Measurements from ENCODE around the gene PLXNA4.
A peak's percentile ranks its signal among the peaks of the same experiment; 100 is the strongest.

Gene PLXNA4

GRCh38 chr7:132504071-132504470 is 72.2 kb downstream of the PLXNA4 start:
- no peaks in the 10 kb centered on the region for H3K36me3 Mint-ChIP-seq
- H3K4me1 Mint-ChIP-seq: no peaks in the 10 kb centered on the region
- no peaks in the 10 kb centered on the region for H3K9me3 Mint-ChIP-seq
- H3K27ac Mint-ChIP-seq: no peak overlapping the region
- H3K4me3 Mint-ChIP-seq: no peak overlapping the region
- H3K27me3 Mint-ChIP-seq: no peaks in the 10 kb centered on the region
- DNase-seq: no peak
- no peak for ATAC-seq (replicated peaks)

- no peaks in the 10 kb centered on the region for H3K4me1 Mint-ChIP-seq
- DNase-seq (no peak), ATAC-seq (replicated peaks) (peak in 1 of 2 donors; percentile 19)
- H3K27ac Mint-ChIP-seq: no peak overlapping the region
- H3K27me3 Mint-ChIP-seq: no peaks in the 10 kb centered on the region
- no peaks in the 10 kb centered on the region for H3K36me3 Mint-ChIP-seq
- no peak overlapping the region for H3K4me3 Mint-ChIP-seq
- H3K9me3 Mint-ChIP-seq: no peaks in the 10 kb centered on the region
Observed at GRCh38 chr7:132503415-132503814, 72.9 kb downstream of the PLXNA4 start.

- no peak overlapping the region for H3K27ac Mint-ChIP-seq
Observed at GRCh38 chr7:132501956-132502355, 74.3 kb downstream of the PLXNA4 start.

GRCh38 chr7:132500727-132501440 is 75.4 kb downstream of the PLXNA4 start:
- DNase-seq: no peak
- H3K36me3 Mint-ChIP-seq: no peaks in the 10 kb centered on the region
- ATAC-seq (replicated peaks): no peak
- H3K4me1 Mint-ChIP-seq: no peaks in the 10 kb centered on the region
- no peak overlapping the region for H3K4me3 Mint-ChIP-seq
- H3K27ac Mint-ChIP-seq: no peak overlapping the region
- no peaks in the 10 kb centered on the region for H3K27me3 Mint-ChIP-seq
- H3K9me3 Mint-ChIP-seq: peaks cover 0 to 1% of the 10 kb centered on the region in 2 donors

More at GRCh38 chr7:132501956-132502355, 74.3 kb downstream of the PLXNA4 start:
- Mint-ChIP-seq H3K36me3 (no peaks in the 10 kb centered on the region), H3K9me3 (peaks cover 0 to 1% of the 10 kb centered on the region in 2 donors), H3K4me1 (no peaks in the 10 kb centered on the region), H3K4me3 (no peak overlapping the region), H3K27me3 (no peaks in the 10 kb centered on the region)
- DNase-seq: no peak
- no peak for ATAC-seq (replicated peaks)

- ATAC-seq (replicated peaks): no peak
- no peak overlapping the region for H3K27ac Mint-ChIP-seq
Observed at GRCh38 chr7:132499487-132499886, 76.8 kb downstream of the PLXNA4 start.

GRCh38 chr7:132499065-132499464 is 77.2 kb downstream of the PLXNA4 start:
- Mint-ChIP-seq H3K27me3 (no peaks in the 10 kb centered on the region), H3K36me3 (no peaks in the 10 kb centered on the region), H3K4me3 (no peak overlapping the region), H3K27ac (no peak overlapping the region), H3K4me1 (no peaks in the 10 kb centered on the region), H3K9me3 (peaks cover 0 to 1% of the 10 kb centered on the region in 2 donors)
- ATAC-seq (replicated peaks): no peak
- DNase-seq: no peak

More at GRCh38 chr7:132499487-132499886, 76.8 kb downstream of the PLXNA4 start:
- no peaks in the 10 kb centered on the region for H3K36me3 Mint-ChIP-seq
- H3K4me3 Mint-ChIP-seq: no peak overlapping the region
- no peaks in the 10 kb centered on the region for H3K4me1 Mint-ChIP-seq
- H3K27me3 Mint-ChIP-seq: no peaks in the 10 kb centered on the region
- no peak for DNase-seq
- H3K9me3 Mint-ChIP-seq: peaks cover 0 to 1% of the 10 kb centered on the region in 2 donors

GRCh38 chr7:132498319-132498718 is 78.0 kb downstream of the PLXNA4 start:
- H3K4me3 Mint-ChIP-seq: no peak overlapping the region
- ATAC-seq (replicated peaks): no peak
- no peak overlapping the region for H3K27ac Mint-ChIP-seq
- no peaks in the 10 kb centered on the region for H3K27me3 Mint-ChIP-seq
- no peaks in the 10 kb centered on the region for H3K4me1 Mint-ChIP-seq
- H3K9me3 Mint-ChIP-seq: peaks cover 0 to 1% of the 10 kb centered on the region in 2 donors
- DNase-seq: no peak
- no peaks in the 10 kb centered on the region for H3K36me3 Mint-ChIP-seq

- H3K36me3 Mint-ChIP-seq: no peaks in the 10 kb centered on the region
- ATAC-seq (replicated peaks): no peak
- H3K27me3 Mint-ChIP-seq: no peaks in the 10 kb centered on the region
- H3K4me1 Mint-ChIP-seq: no peaks in the 10 kb centered on the region
- no peak for DNase-seq
- H3K27ac Mint-ChIP-seq: no peak overlapping the region
- no peak overlapping the region for H3K4me3 Mint-ChIP-seq
- H3K9me3 Mint-ChIP-seq: peaks cover 0 to 1% of the 10 kb centered on the region in 2 donors
Observed at GRCh38 chr7:132497098-132497497, 79.2 kb downstream of the PLXNA4 start.

GRCh38 chr7:132495936-132496335 is 80.3 kb downstream of the PLXNA4 start:
- ATAC-seq (replicated peaks): no peak
- Mint-ChIP-seq H3K36me3 (no peaks in the 10 kb centered on the region), H3K27ac (no peak overlapping the region), H3K9me3 (peaks cover 0 to 1% of the 10 kb centered on the region in 2 donors), H3K4me1 (no peaks in the 10 kb centered on the region), H3K4me3 (no peak overlapping the region), H3K27me3 (no peaks in the 10 kb centered on the region)
- DNase-seq: no peak

- no peaks in the 10 kb centered on the region for H3K27me3 Mint-ChIP-seq
- peaks cover 0 to 1% of the 10 kb centered on the region in 2 donors for H3K9me3 Mint-ChIP-seq
- no peaks in the 10 kb centered on the region for H3K4me1 Mint-ChIP-seq
- H3K36me3 Mint-ChIP-seq: no peaks in the 10 kb centered on the region
- ATAC-seq (replicated peaks): no peak
- no peak for DNase-seq
- H3K27ac Mint-ChIP-seq: no peak overlapping the region
- H3K4me3 Mint-ChIP-seq: no peak overlapping the region
Observed at GRCh38 chr7:132494474-132494873, 81.8 kb downstream of the PLXNA4 start.

- no peaks in the 10 kb centered on the region for H3K9me3 Mint-ChIP-seq
- no peak overlapping the region for H3K4me3 Mint-ChIP-seq
- ATAC-seq (replicated peaks): no peak
- peaks cover 0 to 6% of the 10 kb centered on the region in 2 donors for H3K27me3 Mint-ChIP-seq
- no peaks in the 10 kb centered on the region for H3K4me1 Mint-ChIP-seq
- DNase-seq: no peak
- no peak overlapping the region for H3K27ac Mint-ChIP-seq
- H3K36me3 Mint-ChIP-seq: no peaks in the 10 kb centered on the region
Observed at GRCh38 chr7:132492823-132493445, 83.3 kb downstream of the PLXNA4 start.

- no peak for DNase-seq
- Mint-ChIP-seq H3K4me1 (no peaks in the 10 kb centered on the region), H3K36me3 (no peaks in the 10 kb centered on the region)
Observed at GRCh38 chr7:132491391-132491945, 84.8 kb downstream of the PLXNA4 start.

GRCh38 chr7:132490474-132490873 is 85.8 kb downstream of the PLXNA4 start:
- Mint-ChIP-seq H3K4me1 (no peaks in the 10 kb centered on the region), H3K4me3 (no peak overlapping the region), H3K27ac (no peak overlapping the region), H3K9me3 (no peaks in the 10 kb centered on the region), H3K36me3 (no peaks in the 10 kb centered on the region), H3K27me3 (peaks cover 0 to 6% of the 10 kb centered on the region in 2 donors)
- ATAC-seq (replicated peaks) (no peak), DNase-seq (no peak)

More at GRCh38 chr7:132491391-132491945, 84.8 kb downstream of the PLXNA4 start:
- no peak overlapping the region for H3K4me3 Mint-ChIP-seq
- no peak overlapping the region for H3K27ac Mint-ChIP-seq
- peaks cover 0 to 6% of the 10 kb centered on the region in 2 donors for H3K27me3 Mint-ChIP-seq
- no peaks in the 10 kb centered on the region for H3K9me3 Mint-ChIP-seq
- ATAC-seq (replicated peaks): no peak

GRCh38 chr7:132489776-132490237 is 86.5 kb downstream of the PLXNA4 start:
- Mint-ChIP-seq H3K36me3 (no peaks in the 10 kb centered on the region), H3K27ac (no peak overlapping the region), H3K9me3 (no peaks in the 10 kb centered on the region), H3K27me3 (peaks cover 0 to 6% of the 10 kb centered on the region in 2 donors), H3K4me3 (no peak overlapping the region), H3K4me1 (no peaks in the 10 kb centered on the region)
- no peak for ATAC-seq (replicated peaks)
- DNase-seq: no peak

Data from stimulated activated naive B cell treated with anti-CD40 and anti-IgM and Interleukin-4, amounts not matched to agents 10 μg/mL and 1 μg/mL and 100 μg/mL, for 72 hours (primary cell).